Keratinocyte (primary cell): Measurements from ENCODE around the gene BCAS1.

Source experiments
- EZH2 ChIP-seq: IDR thresholded peaks from one replicate; pipeline ENCODE4 v1.6.1; 2012; ENCODE audit warnings: inconsistent platforms, mild to moderate bottlenecking, low read length, moderate library complexity
- TF ChIP-seq, protein P1 (sequence below), 3 experiments: IDR thresholded peaks in 1 of 3; conservative IDR thresholded peaks in 1 of 3; optimal IDR thresholded peaks in 1 of 3; 2 replicates in 2 of 3; 3 replicates in 1 of 3; pipeline versions ENCODE3 to v1.5.1; 2011; ENCODE audit warnings: low read length in 3 of 3, mild to moderate bottlenecking in 3 of 3, moderate library complexity in 2 of 3, control low read depth in 1 of 3, inconsistent platforms in 1 of 3; ENCODE audit not compliant: insufficient read depth in 2 of 3; ENCODE audit errors: extremely low read depth in 1 of 3

DNA sequence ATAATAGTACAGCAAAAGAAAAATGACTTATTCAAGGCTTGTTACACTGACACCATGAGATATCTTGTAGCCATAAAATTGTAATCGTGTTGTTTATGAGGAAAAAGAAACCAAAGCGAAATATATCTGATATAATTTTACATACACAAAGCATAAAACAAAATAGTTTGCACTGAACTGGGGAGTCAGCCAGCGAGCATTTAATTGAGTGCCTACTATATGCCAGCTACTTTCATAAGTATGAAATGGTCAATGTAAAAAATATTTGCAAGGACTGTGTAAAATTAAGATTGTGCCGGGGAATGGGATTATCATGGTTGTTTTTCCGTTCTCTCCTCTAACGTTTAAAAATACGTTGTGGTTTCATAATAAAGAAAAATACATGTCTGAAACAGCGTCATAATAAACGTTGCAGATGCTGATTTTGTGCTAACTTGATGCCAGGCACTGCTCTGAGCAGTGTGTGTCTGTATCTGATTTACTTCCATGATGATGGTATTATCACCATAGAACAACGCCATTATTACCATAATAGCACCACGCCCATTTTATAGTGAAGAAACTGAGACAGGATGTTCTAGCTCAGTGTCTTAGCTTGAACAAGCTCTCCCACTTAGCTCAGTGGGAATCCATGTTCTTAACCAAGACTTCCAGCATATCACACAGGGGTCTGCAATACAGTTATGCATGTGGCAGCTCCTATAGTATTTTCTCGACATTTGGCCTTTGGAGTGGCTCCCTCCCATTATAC lies 144.6 kb downstream of the BCAS1 start:
- TF ChIP-seq EZH2 = no peak
- TF ChIP-seq, protein P1, sequence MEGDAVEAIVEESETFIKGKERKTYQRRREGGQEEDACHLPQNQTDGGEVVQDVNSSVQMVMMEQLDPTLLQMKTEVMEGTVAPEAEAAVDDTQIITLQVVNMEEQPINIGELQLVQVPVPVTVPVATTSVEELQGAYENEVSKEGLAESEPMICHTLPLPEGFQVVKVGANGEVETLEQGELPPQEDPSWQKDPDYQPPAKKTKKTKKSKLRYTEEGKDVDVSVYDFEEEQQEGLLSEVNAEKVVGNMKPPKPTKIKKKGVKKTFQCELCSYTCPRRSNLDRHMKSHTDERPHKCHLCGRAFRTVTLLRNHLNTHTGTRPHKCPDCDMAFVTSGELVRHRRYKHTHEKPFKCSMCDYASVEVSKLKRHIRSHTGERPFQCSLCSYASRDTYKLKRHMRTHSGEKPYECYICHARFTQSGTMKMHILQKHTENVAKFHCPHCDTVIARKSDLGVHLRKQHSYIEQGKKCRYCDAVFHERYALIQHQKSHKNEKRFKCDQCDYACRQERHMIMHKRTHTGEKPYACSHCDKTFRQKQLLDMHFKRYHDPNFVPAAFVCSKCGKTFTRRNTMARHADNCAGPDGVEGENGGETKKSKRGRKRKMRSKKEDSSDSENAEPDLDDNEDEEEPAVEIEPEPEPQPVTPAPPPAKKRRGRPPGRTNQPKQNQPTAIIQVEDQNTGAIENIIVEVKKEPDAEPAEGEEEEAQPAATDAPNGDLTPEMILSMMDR (optimal IDR thresholded peaks at IDR 0.05 in 1 of 3, IDR thresholded peaks at IDR 0.05 in 1 of 3, conservative IDR thresholded peaks at IDR 0.05 in 1 of 3; ENCODE audit: extremely low read depth in 1 of 3, insufficient read depth in 2 of 3, low read length in 3 of 3) = no peak
